Measurements from ENCODE around the gene RPL19. TPM values are rescaled to one million over a fixed set of nuclear protein-coding genes. Genes with fewer than 3 reads are reported as not detected.

Gene RPL19
- total and polyA plus RNA-seq, 2 donors (not counting 3 experiments of a cell fraction or from before 2014, with no cell fraction given) = 1,802 to 1,958 TPM

GRCh38 chr17:39169518-39169917, 30.6 kb upstream of the RPL19 start:
- dilution Hi-C loops (cut with MboI; ENCODE audit: extremely low pct_ligation_motif_present, low sequenced_read_pairs) (no loop called here), intact Hi-C loops (cut with micrococcal nuclease) (no loop called here)
- FAIRE-seq = no peak
- Histone ChIP-seq H3K4me2 (ENCODE audit: insufficient read depth, low read length) (no peak overlapping the region), H3K4me3 (replicated peaks in 1 of 3; ENCODE audit: insufficient read depth in 1 of 3, low read depth in 1 of 3, low read length in 3 of 3) (no peak overlapping the region), H3K9me1 (replicated peaks; ENCODE audit: control insufficient read depth, extremely low read depth, insufficient read depth, low read length) (no peaks in the 10 kb centered on the region), H3K27me3 (ENCODE audit: control insufficient read depth in 2 of 2, insufficient read depth in 2 of 2, low read length in 2 of 2) (peaks cover 22 to 27% of the 10 kb centered on the region in 2 experiments), H3K4me1 (ENCODE audit: control insufficient read depth, extremely low read depth, insufficient read depth, low read length) (peaks cover 5% of the 10 kb centered on the region), H3K9ac (replicated peaks; ENCODE audit: extremely low read depth, insufficient read depth, low read length) (no peak overlapping the region), H2AFZ (ENCODE audit: low read depth, low read length) (no peak overlapping the region), H3K9me3 (replicated peaks; ENCODE audit: control insufficient read depth, insufficient read depth, low read length) (no peaks in the 10 kb centered on the region), H3K27ac (ENCODE audit: insufficient read depth, low read depth, low read length) (no peak overlapping the region), H3K36me3 (ENCODE audit: control insufficient read depth in 2 of 2, extremely low read depth in 1 of 2, insufficient read depth in 2 of 2, low read length in 2 of 2) (no peaks in the 10 kb centered on the region), H3K79me2 (ENCODE audit: control insufficient read depth, insufficient read depth, low read length) (no peaks in the 10 kb centered on the region), H4K20me1 (replicated peaks; ENCODE audit: control insufficient read depth, extremely low read depth, insufficient read depth, low read length) (no peaks in the 10 kb centered on the region)
- ChIA-PET POLR2A (no interaction called here), CTCF (interaction anchor here (1.2 to 1.6 kb wide), 3 partner anchors 10 to 186 kb away, joined by 3 to 8 read pairs (median 6); no protein-coding TSS in a partner anchor)
- TF ChIP-seq EZH2 (IDR thresholded peaks at IDR 0.05; ENCODE audit: borderline replicate concordance, low read depth, low read length, severe bottlenecking) (no peak), FOS (IDR thresholded peaks at IDR 0.05; ENCODE audit: borderline replicate concordance, insufficient read depth, low read length) (no peak), POLR2A (IDR thresholded peaks at IDR 0.05; ENCODE audit: low read depth, low read length) (no peak), GATA2 (IDR thresholded peaks at IDR 0.05; ENCODE audit: insufficient read depth, insufficient read length, low read depth, low read length) (no peak), JUN (IDR thresholded peaks at IDR 0.05; ENCODE audit: borderline replicate concordance, insufficient read depth, insufficient read length, low read depth) (no peak), CTCF (IDR thresholded peaks at IDR 0.05; ENCODE audit: extremely low read depth in 1 of 2, insufficient read depth in 1 of 2, low read depth in 1 of 2, low read length in 2 of 2) (no peak), MYC (IDR thresholded peaks at IDR 0.05; ENCODE audit: low read depth, low read length) (no peak), POLR2AphosphoS5 (IDR thresholded peaks at IDR 0.05; ENCODE audit: insufficient read depth, low read depth, low read length) (no peak)
- TF ChIP-seq, protein P1, sequence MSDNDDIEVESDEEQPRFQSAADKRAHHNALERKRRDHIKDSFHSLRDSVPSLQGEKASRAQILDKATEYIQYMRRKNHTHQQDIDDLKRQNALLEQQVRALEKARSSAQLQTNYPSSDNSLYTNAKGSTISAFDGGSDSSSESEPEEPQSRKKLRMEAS (IDR thresholded peaks at IDR 0.05; ENCODE audit: insufficient read depth, insufficient read length) = no peak
- DNase-seq (ENCODE audit: low read depth, low spot score) = no peak
- no TSS peak for BruUV-seq (replicated peaks)
